Erythroblast (primary cell): ENCODE measurements around the gene NELL1.

Experiments used
- GATA1 ChIP-seq: IDR thresholded peaks from 2 replicates; pipeline ENCODE4 v1.6.1; 2011; ENCODE audit warnings: low read depth, mild to moderate bottlenecking, control low read depth, low read length, moderate library complexity
- POLR2A ChIP-seq: IDR thresholded peaks from 2 replicates; pipeline ENCODE4 v1.6.1; 2011; ENCODE audit warnings: mild to moderate bottlenecking, low read length

DNA sequence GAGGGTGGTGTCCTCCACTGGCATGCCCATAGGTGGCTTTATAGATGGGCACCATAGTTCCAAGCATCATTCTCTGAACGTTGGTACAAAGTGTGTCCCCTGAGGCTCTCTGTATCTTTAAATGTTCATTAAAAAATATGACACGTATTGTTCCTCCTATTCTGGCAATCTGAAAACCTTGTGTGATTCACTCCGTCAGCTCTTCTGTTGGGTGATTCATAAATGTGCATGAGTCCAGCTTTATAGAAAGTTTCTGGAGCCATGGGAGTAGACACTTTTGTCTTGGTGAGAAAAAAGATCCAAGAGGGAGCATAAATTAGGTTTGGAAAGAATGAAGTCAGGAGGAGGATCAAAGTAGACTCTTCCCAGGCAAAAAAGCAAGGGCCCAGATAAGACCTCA is 728.8 kb downstream of the NELL1 start:
- TF ChIP-seq POLR2A, result no peak
- TF ChIP-seq GATA1, result no peak
